Embryonic facial prominence (tissue), 1 donor: ENCODE results near the gene TMCC3.
"Not testable (repeated sequence)": the region's sequence is repeated elsewhere in the genome, so short reads cannot be mapped to it uniquely, and the experiment has no call there.

Experiments used
- DNase-seq: peaks from one replicate; pipeline ENCODE4 v3.0.0-alpha.2; 2016; ENCODE audit errors: extremely low spot score

The TMCC3 gene

GRCh38 chr12:94601307-94601706 is 49.0 kb downstream of the TMCC3 start:
- DNase-seq: not testable (repeated sequence)

- DNase-seq: no peak
Observed at GRCh38 chr12:94599189-94599588, 51.2 kb downstream of the TMCC3 start.

DNA sequence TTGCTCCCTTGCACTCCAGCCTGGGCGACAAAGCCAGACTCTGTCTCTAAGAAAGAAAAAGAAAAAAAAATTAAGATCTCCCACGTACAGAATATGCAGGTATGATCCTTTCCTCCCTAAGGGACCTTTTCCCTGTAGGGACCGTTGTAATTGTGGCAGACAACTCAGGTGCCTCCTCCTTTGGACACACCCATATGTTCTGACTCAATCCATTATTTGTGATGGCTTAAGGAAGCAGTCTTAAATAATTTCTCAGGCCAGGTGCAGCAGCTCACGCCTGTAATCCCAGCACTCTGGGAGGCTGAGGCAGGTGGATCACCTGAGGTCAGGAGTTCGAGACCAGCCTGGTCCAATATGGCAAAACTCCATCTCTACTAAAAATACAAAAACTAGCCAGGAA is 53.1 kb downstream of the TMCC3 start:
- DNase-seq: no peak

DNA sequence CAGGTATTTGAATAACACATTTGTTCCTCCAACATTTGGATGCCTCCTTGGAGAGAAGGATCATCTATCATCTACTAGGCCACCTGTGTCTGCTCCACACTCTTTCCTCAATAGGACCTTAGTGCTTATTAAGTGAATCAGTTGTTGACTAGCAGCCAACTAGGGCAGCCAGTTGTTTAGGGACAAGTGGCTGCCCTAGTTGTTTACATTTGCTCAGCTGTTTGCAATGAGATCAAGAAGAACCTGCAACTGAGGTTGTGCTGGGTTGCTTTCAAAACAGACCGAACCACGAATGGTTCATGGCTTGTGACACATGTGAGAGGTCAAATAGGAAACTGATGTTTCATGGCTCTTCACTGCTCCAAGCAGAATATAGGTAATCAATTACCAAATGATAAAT is 53.8 kb downstream of the TMCC3 start:
- DNase-seq: no peak

DNA sequence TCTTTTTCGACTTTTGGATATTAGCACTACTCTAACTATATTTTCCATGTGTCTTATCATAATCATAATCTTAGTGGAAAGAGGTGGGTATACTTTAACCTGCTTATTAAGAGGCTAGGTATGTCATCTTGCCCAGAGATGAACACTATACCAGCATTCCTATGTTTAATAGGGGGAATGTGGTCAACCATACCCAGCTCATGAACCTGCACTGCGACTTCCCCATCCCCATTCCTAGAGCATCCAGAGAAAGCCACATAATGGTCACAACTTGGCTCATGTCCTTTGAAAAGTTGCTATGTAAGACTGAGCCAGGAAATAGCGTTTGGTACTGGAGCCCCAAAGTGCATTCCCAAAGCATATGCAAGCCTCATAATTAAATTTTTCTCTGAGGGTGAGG is 55.2 kb downstream of the TMCC3 start:
- DNase-seq: no peak

DNA sequence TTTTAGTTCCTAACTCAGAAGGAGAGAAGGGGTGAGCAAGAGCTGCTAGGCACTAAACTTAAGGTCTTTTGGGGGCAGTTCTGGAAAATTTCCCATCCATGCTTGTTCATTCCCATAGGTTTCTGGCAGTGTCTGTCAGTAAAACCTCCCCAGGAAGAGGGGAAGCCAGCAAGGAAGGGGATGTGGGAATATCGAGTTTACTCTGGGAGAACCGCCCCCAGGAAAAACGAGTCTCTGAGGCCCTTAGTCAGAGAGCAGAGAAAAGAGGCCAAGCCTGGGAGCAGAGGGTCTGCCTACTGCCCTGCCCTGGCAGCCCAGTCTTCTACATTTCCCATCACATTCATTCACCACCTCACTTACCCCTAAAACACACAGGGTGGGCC is 55.9 kb downstream of the TMCC3 start:
- no peak for DNase-seq

DNA sequence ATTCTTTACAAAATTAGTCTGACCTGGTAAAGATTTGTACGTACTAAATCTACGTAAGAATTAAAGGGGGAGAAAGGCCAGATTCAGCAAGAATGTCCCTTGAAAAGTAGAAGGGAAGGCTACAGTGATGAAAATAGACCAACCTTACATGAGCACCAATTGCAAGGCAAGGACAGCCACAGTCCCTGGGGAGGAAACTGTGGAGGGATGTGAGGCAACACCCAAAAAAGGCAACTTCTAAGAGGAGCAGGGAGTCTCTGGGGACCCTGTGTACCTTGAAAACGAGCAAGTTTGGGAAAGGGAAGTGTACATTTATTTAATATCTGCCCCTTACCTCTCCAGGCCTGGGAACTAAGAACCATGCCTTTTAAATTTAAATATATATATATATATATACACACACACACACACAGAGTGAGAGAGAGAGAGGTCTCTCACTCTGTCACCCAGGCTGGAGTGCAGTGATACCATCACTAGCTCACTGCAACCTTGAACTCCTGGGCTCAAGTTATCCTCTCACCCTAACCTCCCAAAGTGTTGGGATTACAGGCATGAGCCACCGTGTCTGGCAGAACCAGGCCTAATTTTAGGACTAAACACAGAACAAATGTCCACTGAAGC is 56.4 kb downstream of the TMCC3 start:
- DNase-seq: no peak

DNA sequence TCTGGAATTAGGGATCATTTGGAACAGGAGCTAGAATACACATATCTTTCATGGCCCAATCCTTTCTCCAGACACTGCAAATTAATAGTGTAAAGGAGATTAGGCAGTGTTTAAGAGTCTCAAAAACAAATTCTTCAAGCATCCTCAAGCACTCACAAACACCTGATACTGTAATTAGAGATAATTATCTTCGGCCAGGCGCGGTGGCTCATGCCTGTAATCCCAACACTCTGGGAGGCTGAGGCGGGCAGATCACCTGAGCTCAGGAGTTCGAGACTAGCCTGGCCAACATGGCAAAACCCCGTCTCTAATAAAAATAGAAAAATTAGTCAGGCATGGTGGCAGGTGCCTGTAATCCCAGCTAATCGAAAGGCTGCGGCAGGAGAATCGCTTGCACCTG is 57.6 kb downstream of the TMCC3 start:
- not testable (repeated sequence) for DNase-seq

GRCh38 chr12:94592080-94592479 is 58.3 kb downstream of the TMCC3 start:
- no peak for DNase-seq

GRCh38 chr12:94590428-94590827 is 59.9 kb downstream of the TMCC3 start:
- no peak for DNase-seq

DNA sequence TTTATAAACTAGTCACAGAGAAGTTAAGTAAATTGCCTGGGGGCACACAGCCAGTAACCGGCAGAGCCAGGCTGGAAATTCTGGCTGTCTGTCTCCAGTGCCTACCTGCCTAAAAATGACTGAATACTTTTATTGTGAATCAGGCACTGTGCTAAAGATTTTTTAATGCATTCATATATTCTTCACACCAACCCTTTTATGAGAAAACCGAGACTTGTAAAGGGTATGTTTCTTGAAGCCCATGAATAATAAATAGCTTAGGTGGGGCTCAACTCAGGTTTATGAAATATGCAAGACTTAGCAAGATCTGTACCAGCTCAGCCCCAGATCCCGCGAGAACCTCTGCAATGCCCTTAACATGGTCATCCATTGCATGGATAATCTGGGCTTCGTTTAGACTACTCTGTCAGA is 60.8 kb downstream of the TMCC3 start:
- DNase-seq: no peak

DNA sequence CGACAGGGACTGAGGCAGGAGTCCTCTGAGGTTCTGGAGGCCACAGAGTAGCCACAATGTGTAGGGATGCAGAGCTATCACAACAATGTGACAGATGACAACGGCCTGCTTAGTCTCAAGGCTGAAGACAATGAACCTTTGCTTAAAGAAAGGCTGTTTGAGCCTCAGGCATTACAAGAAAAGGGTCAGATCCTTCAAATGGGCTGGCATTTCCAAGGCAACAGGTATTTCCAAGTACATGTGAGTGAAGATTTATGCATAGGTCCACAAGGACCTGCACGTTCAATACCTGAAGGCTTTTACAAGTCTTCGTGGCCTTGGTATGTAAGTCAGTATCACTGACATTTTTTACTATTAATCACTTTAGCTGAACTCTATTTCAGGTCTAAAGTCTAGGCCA is 62.0 kb downstream of the TMCC3 start:
- no peak for DNase-seq

GRCh38 chr12:94587266-94588241 is 62.8 kb downstream of the TMCC3 start:
- no peak for DNase-seq

DNA sequence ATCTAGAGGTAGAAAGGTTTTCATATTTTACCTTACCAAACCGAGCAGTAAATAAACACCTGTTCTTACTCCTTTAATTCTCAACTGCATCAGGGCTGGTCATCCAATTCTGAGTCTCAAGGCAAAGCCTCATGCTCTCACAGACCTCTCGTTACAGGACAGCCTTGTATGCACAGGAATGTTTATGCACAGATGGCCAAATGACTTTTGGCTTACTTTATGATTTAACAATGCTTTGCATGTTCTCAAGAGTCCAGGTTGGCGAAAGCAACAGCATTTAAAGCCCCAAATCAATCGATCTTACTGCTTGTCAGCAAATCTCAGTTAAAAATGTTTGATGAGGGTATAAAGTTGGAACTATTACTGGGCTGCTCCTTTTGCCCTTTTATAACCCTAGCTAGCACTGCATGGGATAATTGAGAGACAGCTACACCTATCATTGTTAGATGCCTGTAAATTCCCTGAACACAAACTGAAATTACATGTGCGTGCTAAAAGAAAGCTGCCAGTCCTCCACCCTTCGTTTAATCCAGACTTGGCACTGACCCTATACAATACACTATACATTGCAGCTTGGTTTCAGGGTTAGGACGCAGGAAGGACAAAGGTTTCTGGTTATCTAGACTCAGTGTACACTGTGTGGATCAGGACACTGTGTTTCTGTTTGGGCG is 63.6 kb downstream of the TMCC3 start:
- no peak for DNase-seq

GRCh38 chr12:94585626-94586025 is 64.7 kb downstream of the TMCC3 start:
- DNase-seq: no peak

DNA sequence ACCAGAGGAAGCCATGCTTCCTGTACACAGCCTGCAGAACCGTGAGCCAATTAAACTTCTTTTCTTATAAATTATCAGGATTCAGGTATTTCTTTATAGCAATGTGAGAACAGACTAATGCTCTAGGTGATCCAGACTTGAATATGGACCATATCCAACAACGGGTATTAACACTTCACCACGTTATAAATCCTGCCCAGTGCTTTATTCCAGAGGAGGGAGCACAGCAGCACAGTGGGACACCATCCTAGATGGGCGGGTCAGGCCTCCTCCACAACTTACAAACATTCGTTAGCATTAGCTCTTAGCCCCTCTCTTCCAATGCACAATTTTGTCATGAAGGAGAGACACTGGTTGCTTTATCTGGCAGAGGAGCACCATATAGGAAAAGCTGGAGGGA is 66.0 kb downstream of the TMCC3 start:
- DNase-seq: no peak

DNA sequence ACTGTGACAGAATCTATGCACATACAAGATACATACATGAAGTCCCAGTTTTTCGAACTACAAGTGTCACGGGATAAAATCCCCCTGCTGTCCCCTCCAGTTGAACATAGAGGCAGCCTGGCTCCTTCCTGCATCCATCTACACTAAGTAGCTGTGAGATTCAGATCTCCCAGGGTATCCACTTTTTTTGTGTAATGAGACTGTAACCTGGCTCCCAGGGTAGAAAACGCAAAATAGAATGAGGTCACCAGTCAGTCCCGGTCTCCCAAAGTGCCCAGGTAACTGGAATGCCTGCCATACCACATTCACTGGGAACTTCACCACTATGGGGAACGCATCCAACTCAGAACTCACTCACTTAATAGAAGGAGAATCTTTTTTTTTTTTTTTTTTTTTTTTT is 67.8 kb downstream of the TMCC3 start:
- no peak for DNase-seq

DNA sequence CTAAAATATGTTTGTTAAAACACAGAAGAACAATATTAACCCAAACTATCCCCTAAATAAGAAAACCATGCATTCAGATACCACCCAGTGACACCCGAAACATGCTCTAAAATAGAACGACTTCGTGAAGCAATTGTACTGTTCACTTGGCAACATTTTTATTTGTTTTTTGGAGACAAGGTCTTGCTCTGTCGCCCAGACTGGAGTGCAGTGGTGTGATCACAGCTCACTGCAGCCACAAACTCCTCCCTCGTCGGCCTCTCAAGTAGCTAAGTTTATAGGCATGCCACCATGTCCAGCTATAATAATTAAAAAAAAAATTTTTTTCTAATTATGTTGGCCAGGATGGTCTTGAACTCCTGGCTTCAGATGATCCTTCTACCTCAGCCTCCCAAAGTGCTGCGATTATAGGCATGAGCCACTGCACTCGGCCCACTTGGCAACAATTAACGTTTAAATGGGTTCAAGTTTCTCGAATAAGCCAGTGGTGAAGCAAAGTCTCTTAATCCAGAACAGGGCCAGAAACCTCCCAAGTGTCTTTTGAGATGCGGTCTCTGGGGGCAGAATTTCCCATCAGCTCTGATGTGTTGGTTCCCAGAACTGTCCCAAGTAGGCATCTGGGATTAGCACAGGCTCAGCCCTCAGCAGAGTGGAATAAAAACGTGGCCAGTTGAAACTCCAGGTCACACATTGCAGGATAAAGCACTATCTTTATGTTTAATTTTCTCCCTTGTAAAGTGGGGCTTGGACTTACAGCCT is 74.5 kb downstream of the TMCC3 start:
- DNase-seq: no peak

DNA sequence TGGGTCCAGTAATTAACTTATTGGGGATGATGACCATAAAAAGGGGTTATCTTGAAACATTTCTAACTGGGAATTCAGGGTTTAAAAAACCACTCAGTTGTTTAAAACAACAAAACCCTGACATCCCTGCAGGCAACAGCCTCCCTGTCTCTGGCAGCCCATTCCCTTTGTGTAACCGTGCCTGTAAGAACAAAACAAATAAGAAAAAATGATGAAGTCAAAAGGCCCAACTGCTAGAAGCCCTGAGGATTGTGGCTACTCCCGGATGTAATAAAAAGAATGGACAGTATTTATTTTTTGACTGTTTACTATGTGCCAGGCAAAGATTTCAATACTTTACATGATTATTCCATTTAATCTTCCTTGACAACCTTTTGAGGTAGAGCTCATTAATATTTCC is 75.3 kb downstream of the TMCC3 start:
- no peak for DNase-seq

GRCh38 chr12:94571556-94571955 is 78.8 kb downstream of the TMCC3 start:
- no peak for DNase-seq

DNA sequence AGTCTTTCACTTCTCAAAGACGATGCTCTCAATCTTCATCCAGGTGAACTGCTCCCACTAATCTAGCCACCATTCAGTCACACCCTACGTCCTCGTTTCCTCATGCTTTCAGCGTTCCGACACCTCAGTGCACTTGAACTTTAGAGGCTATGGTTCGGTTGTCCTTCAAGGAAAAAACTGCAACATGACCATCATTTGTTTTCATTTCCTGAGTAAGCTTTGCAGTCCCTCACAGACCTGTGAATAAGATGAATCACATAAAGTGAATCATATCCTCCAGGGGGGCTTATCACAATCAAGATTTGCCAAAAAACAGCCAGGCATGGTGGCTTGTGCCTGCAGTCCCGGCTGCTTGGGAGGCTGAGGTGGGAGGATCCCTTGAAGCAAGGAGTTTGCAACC is 80.2 kb downstream of the TMCC3 start:
- no peak for DNase-seq

DNA sequence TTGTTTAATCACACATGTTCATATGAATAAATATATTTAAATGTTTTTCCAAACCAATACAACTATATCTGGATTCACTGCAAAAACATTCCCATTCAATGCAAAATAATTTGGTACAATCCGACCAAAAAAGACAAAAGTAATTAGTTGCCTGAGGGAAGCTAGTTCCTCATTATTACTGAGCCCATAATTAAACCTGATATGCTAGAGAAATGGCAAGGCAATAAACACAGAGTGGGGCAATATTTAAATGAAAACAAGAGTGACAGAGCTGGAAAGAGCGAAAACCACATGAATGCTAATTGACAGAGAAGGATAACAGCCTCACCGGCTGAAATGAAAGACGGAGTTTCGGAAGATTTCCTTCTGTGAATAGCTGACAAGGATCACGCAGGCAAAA is 82.6 kb downstream of the TMCC3 start:
- DNase-seq: no peak
